Gastroesophageal sphincter (tissue), 3 donors: ENCODE data around the gene DLK1.

Source experiments
- CTCF ChIP-seq, 4 experiments: fragments of 200-600 bp in 2 of 4; fragments of 450-650 bp in 2 of 4; sonication (generic) in 1 of 4; IDR thresholded peaks; one replicate each; pipeline ENCODE4 v1.5.1; 2017 to 2019; ENCODE audit warnings: antibody characterized with exemption in 4 of 4, mild to moderate bottlenecking in 2 of 4, moderate library complexity in 2 of 4
- POLR2AphosphoS5 ChIP-seq: sonication (generic); formaldehyde crosslinking; IDR thresholded peaks from one replicate; pipeline ENCODE4 v1.6.1; 2017; ENCODE audit warnings: antibody characterized with exemption

- no peak for TF ChIP-seq CTCF (IDR thresholded peaks at IDR 0.05)
- TF ChIP-seq POLR2AphosphoS5, result no peak
Measured at GRCh38 chr14:100786576-100787219, 60.0 kb downstream of the DLK1 start.
